VCaP (cell line): ENCODE measurements around the gene ETV1.
"Not testable (repeated sequence)": the region's sequence is repeated elsewhere in the genome, so short reads cannot be mapped to it uniquely, and the experiment has no call there.

Experiments used
- H3K27ac ChIP-seq: fragments of 450-650 bp; 2 replicates; pipeline ENCODE4 v1.5.1; 2017
- TF ChIP-seq, protein P1 (sequence below): fragments of 450-650 bp; conservative IDR thresholded peaks from 2 replicates; pipeline ENCODE4 v1.5.1; 2017; ENCODE audit warnings: mild to moderate bottlenecking, moderate library complexity

The ETV1 gene

DNA sequence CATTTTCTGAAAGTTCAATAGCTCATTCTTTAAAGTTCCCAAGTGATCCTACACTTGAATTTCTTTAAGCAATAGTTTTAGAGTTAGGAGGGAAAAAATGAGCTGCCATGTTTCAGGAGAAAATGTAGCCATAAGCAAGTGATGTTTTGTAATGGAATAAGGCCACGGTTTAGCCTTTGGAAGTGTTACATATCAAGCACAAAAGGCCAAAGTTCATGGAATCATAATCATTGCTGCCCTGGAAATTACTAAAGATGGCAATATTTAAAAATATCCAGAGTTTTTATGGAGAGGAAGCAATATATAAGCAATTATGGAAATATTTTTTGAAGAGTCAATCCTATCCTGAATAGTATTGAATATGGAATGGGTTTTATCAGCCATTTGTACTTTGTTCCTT, 68.4 kb downstream of the ETV1 start:
- TF ChIP-seq, protein P1, sequence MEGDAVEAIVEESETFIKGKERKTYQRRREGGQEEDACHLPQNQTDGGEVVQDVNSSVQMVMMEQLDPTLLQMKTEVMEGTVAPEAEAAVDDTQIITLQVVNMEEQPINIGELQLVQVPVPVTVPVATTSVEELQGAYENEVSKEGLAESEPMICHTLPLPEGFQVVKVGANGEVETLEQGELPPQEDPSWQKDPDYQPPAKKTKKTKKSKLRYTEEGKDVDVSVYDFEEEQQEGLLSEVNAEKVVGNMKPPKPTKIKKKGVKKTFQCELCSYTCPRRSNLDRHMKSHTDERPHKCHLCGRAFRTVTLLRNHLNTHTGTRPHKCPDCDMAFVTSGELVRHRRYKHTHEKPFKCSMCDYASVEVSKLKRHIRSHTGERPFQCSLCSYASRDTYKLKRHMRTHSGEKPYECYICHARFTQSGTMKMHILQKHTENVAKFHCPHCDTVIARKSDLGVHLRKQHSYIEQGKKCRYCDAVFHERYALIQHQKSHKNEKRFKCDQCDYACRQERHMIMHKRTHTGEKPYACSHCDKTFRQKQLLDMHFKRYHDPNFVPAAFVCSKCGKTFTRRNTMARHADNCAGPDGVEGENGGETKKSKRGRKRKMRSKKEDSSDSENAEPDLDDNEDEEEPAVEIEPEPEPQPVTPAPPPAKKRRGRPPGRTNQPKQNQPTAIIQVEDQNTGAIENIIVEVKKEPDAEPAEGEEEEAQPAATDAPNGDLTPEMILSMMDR: no peak
- no peak overlapping the region for H3K27ac ChIP-seq

DNA sequence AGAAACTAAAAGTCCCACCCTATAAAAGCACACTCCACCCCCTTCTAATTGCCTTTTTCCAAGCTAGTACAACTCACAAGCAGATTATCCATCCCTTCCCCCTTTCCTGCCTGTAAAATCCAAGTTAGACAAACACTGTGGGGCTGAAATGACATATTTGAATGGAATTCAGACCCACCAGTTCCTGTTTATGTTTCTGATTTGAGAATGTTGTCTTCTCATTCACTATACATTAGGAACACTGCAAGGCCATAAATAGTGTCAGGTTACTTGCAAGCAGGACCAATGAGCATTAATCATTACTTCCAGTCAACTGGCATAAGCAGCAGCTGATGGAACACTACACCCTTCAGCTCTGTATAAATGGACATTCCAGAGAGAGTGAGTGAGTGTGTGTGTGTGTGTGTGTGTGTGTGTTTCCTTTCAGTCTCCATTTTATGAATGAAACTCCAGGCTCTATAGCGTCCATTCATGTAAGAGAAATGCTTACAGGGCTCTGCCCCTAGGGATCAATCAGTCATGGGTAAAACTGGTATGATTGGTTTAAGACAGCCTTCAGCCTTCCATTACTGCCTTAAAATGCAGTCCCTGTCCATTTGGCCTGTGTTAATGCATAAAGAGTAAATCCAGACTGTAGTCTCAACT, 69.3 kb downstream of the ETV1 start:
- H3K27ac ChIP-seq: peak overlapping the region; percentile 11; the same call in 1 of the 2 replicates
- TF ChIP-seq, protein P1: no peak

DNA sequence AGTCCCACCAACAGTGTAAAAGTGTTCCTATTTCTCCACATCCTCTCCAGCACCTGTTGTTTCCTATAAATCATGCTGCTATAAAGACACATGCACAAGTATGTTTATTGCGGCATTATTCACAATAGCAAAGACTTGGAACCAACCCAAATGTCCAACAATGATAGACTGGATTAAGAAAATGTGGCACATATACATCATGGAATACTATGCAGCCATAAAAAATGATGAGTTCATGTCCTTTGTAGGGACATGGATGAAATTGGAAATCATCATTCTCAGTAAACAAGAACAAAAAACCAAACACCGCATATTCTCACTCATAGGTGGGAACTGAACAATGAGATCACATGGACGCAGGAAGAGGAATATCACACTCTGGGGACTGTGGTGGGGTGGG, 71.1 kb downstream of the ETV1 start:
- not testable (repeated sequence) for H3K27ac ChIP-seq

DNA sequence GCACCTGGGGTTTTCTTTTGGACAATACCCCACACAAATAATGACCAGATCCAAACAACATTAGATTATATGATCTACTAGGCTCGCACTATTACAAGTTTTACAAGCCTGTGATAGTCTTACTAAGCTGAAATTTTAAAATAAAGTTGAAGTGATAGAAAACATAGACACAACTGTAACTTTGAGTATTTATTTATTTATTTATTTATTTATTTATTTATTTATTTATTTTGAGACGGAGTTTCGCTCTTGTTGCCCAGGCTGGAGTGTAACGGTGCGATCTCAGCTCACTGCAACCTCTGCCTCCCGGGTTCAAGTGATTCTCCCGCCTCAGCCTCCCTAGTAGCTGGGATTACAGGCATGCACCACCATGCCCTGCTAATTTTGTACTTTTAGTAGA, 72.4 kb downstream of the ETV1 start:
- H3K27ac ChIP-seq: not testable (repeated sequence)

DNA sequence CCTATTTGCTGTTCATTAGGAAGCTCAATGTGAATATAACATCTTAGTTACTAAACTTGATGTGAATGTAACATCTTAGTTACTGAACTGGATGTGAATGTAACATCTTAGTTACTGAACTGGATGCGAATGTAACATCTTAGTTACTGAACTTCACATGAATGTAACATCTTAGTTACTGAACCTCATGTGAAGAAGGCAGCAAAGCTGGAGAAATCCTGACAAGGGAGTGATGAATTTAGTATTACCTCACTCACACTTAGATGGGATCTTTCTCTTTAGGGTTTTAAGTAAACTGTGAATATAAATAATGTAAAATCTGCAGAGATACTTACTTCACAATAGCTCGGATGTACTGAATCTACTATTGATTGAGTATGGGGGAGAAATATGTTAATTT, 73.6 kb downstream of the ETV1 start:
- H3K27ac ChIP-seq: no peak overlapping the region
- TF ChIP-seq, protein P1: no peak

DNA sequence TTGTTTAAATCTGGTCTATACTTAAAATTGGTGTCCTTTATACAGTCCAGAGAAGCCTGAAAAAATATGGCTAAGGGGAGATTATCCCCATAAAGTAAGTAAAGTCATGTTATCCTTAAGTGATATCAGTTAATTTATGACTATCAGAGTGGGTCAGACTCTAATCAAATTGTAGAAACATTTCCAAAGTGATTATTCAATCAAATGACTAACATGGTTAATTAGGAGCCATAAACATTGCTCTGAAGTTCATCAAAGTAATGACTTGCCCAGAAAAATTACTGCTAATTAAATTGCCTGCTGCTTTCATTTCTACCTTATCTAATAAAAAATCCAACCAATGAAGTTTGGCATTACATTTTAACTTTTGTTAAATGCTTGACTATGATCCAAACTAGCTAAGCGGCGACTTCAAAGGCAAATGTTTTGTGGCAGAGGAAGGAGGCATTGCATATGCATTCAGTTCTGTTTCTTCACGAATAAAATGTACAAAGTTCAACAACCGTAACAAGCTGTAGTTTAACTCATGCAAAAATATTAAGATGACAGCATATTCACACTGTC, 76.7 kb downstream of the ETV1 start:
- no peak overlapping the region for H3K27ac ChIP-seq
- TF ChIP-seq, protein P1: no peak

DNA sequence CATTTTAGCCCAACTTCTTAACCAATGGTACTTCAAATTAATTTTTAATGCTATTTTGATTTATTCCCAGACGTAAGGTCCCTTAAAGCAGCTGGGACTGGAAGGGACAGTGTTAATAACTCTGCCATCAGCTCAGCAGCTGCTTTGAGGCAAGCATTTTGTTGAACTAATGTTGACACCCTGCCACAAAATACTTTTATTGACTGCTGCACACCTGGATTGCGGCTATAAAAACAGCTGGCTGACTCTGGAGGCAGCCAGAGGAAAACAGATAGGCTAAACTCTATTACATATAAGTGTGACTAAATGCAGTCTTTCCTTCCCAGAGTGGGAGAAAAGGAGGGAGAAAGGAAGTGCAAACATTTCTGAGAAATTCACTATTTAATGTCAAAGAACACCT, 77.6 kb downstream of the ETV1 start:
- TF ChIP-seq, protein P1: no peak
- no peak overlapping the region for H3K27ac ChIP-seq

DNA sequence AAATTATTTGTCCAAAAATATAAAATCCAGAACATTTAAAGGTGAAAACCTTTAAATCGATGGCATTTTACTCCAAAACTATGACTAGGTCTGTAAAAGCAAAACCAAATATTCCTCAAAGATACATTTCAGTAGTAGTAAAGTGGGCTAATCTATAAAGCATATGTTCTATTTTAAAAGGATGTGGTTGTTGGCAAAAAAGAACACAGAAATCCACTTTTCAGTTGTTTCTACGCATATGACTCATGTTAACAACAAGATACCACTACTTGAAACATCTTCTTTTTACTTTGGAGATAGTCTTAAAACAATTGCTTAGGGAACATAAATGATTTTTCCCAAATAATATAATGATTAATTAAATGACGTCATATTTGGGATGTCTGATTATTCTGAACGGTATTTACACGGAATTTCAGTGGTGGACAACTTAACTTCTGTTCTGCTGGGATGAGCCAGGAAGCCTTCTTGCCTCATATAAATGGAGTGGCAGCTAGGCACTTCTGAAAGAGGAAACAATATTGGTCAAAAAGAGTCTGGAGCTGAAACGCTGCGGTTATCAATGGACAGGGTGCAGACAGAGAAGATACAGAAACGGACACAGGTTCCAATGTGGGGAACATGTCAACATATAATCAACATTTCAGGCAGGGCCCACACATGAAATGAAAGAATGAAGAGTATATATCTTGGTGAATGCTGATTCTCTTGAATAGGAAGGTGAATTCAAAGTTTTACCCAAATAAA, 78.5 kb downstream of the ETV1 start:
- H3K27ac ChIP-seq: no peak overlapping the region
- TF ChIP-seq, protein P1: no peak
